Measurements from ENCODE around the gene RIN2.

The RIN2 gene

DNA sequence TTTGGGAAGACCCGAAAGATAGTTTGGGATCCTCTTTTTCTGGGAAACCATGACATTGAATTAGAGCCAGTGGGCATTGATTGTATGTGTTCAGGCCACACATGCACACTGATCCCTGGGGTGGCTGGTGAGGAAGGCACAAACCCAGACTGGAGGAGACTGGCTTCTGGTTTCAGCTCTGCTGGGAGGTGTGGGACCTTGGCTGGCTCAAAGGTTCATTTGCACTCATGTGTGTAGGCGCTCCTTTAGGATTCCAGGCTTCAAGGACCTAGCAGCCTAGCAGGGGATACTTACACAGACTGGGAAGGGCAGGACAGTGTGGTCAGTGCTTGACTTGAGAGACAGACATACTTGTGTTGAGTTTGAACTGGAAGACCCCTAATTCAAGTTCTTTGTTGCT is 7.2 kb downstream of the RIN2 start:
- DNase-seq (ENCODE audit: low read depth) = no peak

DNA sequence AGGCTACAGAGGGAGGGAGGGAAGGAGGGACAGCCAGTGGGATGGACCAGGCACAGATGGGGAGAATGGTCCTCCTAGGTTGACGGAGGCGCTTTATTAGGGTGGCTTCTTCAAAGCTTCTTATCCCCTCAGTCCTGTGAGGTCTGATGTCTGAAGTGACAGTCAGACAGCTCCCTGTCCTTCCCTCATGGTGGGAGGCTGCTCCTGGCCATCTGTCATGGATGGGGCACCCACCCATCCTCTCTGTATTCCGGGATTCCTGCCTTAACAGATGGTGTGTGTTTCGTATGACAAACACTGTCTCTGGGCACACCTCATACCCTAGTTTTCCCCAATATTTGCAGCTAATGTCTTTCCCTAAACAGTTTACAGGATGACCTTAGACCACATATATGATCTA is 7.9 kb downstream of the RIN2 start:
- DNase-seq (ENCODE audit: low read depth) = no peak

DNA sequence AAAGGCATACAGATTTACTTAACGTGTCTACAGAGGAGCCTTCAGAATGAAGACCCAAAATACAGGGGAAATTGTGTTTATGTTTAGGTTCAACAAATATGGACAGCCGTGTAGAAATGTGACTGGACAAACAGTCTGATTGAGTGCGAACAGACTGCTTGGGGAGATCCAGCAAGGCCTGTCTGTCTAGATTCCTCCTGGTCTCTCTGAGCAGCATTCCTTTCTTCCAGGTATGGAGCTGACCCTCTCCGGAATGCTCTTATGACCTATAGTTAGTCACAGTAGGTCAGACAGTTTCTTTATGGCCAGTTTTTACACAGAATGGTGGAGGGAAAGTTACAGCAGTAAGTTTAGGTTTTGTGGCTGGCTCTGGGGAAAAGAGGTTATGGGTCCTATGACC is 9.0 kb downstream of the RIN2 start:
- no peak for DNase-seq (ENCODE audit: low read depth)

DNA sequence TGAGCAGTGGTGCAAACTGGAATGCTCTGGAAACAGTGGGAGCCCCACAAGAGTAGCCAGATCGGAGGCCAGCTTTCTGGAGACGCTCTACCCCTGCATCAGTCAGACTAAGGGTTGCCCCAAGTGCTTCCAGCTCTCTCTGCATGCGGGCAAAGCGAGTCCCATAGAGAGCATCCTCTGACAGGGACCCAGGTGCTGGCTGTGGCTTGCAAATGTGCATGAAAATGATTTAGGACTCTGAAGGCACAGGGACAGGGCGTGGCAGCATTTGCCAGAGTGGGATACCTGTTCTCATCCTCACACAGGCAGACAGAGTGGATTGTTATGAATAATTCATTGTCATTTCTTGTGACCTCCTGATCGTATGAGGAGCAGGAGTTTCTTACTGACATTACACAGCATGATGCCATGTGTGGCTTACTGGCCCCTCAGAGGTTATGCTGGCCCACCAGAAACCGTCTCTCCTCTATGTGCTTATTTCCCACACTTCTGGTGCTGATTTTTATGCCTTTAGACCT is 10.3 kb downstream of the RIN2 start:
- DNase-seq (ENCODE audit: low read depth) = no peak

DNA sequence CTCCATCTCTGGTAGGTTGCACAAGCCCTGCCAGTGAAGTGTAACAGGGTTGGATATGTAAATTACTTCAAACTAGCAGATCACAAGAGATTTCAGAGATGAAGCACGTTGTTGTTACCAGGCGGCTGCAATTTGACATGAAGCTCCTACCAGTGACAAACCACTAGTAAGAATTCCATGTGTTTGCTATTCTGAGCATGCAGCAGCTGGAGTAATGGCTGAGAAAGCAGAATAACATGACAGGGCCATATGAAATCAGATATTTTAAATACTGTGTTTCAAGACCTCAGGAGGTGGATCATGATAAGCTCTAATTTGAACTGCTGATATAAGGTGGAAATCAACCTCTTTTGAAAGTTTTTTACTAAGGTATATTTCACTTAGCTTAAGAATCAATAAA is 11.4 kb downstream of the RIN2 start:
- DNase-seq (ENCODE audit: low read depth) = no peak

DNA sequence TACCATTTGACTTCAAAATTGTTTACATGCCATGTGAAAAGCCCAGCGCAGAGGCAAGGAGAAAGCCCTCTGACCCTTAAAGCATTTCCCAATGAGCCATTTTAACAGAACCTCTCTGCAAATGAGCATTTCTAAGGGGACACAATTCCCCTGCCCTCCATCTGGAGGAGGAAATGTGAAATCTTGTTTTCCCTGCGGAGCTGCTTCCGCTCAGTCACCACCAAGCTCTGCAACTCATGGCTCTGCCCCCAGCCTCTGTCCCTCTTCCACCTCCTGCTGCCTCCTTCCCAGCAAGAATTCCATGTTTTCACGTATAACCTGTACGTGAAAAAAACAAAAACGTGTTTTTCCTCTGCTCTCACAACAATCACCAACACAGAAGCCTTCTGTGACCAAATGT is 12.3 kb downstream of the RIN2 start:
- DNase-seq (ENCODE audit: low read depth) = no peak

DNA sequence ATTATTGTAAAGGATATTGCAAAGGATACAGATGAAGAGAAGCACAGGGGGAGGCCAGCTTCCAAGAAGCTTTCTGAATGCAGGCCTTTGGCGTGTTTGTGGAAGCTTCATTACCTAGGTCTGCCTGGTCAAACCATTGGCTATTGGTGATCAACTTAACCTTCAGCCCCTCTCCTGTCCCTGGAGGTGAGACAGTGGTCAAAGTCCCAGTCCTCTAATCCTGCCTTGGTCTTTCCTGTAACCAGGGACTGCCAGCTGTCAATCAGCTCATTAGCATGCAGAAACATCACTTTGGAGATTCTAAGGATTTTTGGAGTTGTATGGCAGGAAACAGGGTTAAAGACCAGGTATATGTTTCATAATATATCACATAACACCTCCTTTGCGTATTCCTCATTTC is 13.0 kb downstream of the RIN2 start:
- DNase-seq (ENCODE audit: low read depth) = no peak

DNA sequence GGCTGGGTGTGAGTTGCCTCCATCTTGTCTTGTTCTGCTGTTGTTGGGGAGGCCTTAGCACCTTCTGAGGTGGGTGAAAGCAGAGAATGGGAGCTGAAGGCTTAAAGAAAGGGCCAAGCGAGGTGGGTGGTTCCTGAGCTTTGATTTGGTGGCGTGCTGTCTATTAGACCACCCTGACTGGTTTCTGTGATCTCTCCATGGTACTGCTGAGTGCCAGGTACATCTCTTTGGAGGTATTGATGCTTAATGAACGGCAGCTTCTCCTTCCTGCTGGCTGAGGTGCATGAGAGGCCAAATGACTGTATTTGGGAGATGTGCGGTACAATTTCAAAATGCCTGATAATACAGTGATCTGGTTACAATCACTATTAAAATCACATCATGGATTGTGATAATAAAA is 15.4 kb downstream of the RIN2 start:
- no peak for DNase-seq (ENCODE audit: low read depth)

DNA sequence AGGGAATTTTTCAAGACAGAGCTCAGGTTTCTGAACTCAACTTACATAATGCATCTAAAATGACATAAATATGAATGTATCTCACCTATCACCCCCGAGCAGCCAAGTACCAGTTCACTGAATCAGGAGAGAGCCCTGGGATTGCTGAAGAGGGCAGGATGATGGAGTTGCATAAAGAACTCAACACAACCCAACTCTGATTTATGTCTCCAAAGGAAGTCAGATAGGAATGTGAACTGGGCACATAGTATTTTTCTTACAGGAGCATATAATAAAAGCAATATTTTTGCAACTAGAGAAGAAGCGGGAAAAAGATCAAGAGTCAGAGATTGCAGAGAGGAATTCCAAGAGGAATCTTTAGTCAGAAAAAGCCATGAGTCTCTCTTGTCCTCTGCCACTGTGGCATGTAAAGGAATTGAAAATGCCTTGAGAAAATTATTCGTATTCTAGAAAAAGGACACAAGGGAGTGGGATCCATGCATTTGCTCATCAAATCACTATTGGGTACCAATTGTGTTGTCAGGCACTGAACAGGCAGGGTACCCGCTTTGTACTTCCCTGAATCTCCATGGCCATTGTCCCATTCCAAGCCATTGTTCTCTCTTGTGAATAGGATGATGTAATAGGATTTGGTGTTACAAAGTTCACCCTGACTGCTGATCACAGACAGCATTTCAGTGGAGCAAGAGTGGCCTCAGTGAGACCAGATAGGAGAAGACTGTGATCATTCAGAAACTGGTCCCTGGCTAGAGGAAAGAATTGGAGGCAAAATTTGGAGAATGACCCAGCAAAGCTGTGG is 16.3 kb downstream of the RIN2 start:
- no peak for DNase-seq (ENCODE audit: low read depth)

DNA sequence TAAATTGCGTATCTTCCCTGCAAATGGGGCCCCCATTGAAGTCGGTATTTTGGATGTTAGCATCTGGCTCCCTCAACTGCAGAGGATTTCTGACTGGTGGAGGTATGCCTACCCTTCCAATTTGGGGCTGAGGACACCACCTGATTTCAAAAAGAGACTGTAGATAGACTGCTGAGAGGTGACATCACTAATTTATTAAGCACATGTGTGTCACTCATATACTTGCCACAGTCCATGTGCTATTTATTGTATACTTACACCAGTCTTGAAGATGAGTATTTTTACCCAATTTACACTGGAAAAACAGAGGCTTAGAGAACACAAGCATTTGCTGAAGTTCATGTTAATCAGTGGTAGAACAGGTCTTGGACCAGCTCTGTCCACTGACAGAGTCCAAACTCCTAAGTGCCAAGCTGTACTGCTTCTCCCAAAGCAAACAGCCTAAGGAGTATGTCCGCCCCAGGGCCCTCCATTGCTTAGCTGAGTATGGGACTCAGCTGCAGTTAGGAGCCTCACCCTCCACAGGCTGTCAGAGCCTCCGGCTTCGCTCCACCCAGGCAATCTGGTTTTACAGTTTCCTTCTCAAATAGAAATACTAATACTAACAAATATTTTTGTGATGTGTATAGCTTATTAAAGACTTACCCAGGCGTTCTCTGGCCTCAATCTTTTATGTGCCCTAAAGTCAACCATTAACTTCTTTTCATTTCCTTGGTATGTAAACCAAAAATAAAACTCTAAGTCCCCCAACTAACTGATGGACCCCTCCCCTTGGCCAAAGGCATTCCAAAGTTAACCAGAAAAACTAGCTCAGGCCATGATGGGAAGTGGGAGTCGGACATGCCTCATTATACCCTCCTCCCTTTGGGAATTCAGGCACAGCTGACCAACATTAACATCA is 17.5 kb downstream of the RIN2 start:
- DNase-seq (ENCODE audit: low read depth) = no peak

DNA sequence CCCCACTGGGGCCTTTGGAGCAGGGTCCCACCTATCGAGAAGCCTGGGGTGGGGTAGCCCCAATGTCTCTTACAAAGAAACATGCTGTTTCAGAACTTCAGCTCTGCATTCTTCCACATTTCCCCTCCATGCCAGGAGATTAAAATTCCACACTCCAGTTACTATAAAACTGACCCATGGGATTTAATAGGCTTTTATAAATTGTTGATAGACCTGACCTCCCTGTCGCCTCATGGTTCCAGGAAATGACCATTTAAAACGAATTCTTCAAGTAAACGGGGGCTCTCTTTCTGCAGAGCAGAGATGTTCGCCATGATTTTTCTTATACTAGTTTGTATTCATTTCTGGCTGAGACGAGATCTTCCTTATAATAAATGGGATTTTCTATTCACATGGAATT is 19.3 kb downstream of the RIN2 start:
- DNase-seq (ENCODE audit: low read depth) = no peak

DNA sequence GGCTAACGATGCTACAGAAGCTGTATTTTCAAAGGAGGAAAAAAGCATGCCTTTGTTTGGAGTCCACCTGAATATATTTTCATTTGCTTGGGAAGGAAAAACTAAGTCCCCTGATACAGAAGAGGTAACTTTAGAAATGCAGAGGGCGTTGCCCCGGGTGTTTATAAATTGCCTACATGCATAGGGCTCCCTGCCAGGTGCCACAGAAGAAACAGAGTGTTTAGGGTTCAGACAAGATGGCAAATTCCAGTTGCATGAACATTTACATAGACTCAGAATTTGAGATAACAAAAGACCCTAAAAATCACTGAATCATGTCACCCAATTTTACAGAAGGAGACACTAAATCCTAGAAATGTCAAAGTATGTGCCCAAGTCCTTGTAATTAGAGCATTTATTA is 19.9 kb downstream of the RIN2 start:
- DNase-seq (ENCODE audit: low read depth) = no peak

DNA sequence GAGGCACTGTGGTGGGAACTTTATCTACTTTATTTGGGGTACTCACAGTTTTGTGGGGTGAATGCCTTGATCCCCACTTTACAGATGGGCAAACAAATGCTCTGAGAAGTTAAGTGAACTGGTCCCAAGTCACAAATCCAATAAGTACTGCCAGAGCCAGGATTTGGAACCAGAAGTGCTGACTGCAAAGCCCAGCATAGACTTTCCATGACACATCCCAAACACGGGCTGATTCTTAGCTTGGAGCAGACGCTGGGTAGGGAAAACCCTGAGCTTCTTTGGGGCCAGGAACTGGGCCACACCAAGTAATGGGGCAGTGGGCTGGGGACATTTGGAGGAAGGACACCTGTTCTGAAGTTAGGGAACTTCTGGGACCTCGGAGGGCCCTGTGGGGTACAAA is 20.3 kb downstream of the RIN2 start:
- DNase-seq (ENCODE audit: low read depth) = no peak

DNA sequence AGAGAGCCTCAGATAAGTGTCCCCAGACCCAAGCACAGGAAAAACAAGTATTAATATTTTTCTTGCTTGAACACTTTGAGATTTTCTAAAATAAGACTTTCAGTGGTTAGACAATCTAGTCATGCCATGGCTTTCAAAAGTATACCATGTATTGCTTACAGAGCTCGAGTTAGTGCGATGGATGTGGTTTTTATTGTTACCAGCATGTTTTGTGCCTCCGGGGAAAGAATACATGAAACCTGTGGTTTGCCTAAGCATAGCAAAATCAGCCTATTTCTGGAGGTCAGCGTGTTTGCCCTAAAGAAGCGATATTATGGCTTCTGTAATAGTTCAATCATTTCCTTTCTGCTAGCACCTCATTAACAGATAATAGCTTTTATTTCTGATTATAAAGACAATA is 21.6 kb downstream of the RIN2 start:
- peak; percentile 11 for DNase-seq (ENCODE audit: low read depth)

DNA sequence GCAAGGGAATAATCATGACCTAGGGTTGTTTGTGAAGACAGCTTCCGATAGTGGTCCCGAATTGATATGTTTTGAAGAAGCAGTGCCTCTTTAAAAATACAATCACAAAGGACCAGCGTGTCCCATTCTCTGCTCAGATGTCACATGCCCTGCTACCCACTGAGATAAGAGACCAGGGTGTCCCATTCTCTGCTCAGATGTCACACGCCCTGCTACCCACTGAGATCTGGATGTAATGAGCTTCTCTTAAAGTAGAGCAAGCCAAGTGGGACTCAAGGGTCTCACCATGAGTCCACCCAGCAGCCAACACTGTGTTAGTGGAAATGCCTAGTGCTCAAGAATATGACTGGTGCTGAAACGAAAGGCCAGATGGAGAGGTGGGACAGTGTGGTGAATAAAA is 22.2 kb downstream of the RIN2 start:
- DNase-seq (ENCODE audit: low read depth) = no peak

DNA sequence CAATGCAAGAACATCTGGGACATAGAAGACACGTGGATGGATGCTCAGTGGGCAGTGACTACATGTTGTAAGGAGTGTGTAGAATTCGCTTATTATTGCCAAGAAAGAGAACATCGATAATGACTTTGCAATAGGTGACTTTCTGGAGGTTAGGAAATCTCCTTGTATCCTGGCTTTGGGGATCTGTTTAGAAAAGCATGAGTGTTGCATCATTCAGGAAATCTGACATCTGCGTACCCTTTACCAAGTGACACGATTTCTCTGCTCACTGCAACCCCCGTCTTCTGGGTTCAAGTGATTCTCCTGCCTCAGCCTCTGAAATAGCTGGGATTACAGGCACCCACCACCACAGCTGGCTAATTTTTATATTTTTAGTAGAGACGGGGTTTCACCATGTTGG is 23.2 kb downstream of the RIN2 start:
- DNase-seq (ENCODE audit: low read depth) = no peak

DNA sequence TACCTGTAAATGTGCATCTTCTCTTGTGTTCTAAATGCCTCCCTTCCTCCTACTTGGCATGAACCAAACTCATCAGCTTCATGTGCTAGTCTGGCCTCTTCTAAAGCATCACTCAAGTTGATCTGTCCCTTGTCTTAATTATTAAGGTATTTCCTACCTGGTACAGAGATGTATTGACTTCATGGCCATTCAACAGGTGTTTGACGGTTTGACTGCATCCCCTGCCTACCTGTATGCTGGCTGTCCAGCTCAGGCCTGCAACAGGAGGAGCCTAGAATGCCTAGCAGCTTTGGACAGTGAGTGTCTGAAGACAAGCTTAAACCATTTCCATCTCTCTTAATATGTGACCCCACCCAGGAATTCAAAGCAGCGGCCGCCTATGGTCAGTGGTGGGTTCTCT is 24.6 kb downstream of the RIN2 start:
- no peak for DNase-seq (ENCODE audit: low read depth)

DNA sequence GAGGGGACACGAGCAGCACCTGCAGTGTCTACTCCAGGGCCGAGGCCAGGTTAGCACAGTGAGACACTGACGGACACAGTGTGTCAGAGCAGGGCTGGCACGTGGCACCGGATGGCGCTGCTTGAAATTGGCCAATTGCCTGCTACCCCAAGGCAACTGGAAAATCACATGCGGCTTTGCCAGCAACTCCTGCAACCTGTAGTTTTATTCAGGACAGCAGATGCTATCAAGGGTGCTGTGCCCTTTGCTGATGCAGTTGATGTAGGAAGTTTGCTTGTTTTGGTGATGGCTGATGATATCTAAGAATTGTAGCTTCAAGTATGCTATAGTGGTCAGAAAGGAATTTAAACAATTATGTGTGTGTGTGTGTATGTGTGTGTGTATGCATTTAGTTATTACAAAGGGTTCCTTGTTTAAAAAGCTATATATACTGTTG is 25.9 kb downstream of the RIN2 start:
- DNase-seq (ENCODE audit: low read depth) = peak; percentile 71

DNA sequence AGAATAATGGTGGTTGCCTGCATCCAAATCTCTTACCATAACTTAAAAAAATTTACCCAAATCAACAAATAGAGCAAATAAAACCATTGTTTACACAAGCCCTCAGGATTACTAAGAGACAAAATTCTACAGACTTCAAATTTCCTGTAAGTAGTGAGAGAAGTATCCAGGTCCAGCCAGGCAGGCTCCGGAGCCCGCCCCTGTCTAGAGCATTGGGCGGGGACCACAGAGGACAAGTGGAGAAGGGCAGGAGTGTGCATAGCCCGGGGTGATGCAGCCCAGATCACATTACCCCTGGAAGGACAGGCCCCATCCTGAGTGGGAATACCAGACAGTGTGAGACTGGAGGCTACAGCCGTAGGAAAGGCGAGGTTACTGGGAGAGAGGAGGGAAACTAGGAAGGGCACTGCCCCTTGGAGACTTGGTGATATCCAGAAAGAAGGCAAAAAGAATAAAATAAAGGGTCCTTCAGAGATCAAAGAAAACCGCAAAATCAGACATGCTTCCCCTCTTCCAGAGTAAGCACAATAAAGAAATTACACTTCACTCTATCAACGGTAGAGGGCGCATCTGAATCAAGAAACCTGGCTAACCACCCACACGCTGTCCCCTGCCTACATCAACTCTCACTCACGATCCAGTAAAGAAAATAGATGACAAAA is 26.6 kb downstream of the RIN2 start:
- DNase-seq (ENCODE audit: low read depth) = peak; percentile 90

DNA sequence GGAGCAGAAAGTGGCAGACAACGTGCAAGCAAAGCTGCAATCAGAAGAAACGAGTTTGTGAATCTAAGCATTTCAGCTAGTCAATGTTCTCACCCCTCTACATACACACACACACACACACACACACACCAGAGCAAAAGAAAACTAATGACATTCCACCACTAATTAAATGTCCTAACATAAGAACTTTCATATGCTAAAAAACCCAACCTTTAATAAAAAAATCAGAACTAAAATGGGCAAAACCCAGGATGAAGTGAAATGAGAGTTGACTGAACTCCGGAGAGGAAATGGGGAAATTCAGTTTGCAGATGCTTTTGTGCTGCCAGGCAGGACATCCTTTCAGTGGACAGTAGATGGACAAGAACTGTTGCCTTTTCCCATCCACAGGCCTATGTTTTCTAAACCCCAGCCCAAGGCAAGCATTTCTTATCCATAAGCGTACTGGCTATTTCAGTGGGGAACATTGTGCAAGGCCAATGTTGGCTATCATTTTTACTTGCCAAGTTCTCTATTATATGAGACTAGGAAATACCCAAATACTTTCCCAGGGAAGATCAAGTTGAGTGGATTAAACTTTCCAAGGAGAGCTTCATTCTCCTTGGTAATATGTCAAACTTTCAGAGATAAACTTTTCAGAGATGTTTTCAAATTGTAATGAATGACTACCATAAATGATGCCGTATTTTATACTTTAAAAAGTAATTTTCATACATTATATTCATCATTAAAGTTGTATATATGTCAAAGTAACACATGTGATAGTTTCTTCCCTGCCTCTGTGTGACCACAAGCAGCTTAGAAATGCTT is 27.3 kb downstream of the RIN2 start:
- peak; percentile 20 for DNase-seq (ENCODE audit: low read depth)

DNA sequence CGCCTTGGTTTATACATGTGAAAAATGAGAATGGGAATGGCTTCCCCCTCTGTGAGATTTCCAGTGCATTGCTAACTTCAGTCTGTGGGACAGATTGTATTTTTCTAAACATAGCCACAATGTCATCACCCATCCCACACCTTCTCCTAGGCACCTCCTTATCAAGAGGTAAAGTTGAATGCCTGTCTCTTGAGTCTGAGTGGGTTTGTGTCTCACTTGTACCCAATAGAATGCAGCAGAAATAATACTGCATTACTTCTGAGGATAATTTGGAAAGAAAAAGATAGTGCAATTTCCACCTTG is 27.9 kb downstream of the RIN2 start:
- DNase-seq (ENCODE audit: low read depth) = no peak

DNA sequence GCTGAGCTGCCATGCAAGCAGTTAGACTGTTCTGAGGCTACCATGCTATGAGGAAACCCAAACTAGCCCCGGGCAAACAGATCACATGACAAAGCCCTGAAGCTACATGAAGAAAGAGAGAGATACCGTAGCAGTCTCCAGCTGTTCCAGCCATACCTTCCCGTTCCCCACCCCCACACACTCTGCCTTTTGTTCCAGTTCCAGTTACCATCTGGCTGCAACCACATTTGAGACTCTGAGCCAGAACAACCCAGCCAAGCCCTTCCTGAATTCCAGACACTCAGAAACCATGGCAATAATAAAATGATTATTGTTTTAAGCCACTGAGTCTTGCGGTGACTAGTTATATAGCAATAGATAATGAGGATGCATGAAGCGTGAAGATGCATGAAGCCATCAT is 28.3 kb downstream of the RIN2 start:
- DNase-seq (ENCODE audit: low read depth) = peak; percentile 70
